BJ (cell line): ENCODE measurements around the gene GREM2. TPM values are rescaled to one million over a fixed set of nuclear protein-coding genes. Genes with fewer than 3 reads are reported as not detected.

ENCODE experiments used
- CTCF ChIA-PET: fragments of 350-600 bp; formaldehyde crosslinking; extraction: SDS; loops from one replicate; lab custom pipeline; 2021; ENCODE audit warnings: antibody characterized with exemption, inconsistent platforms; lab: Yijun Ruan, JAX
- POLR2A ChIA-PET: fragments of 300-600 bp; sonication (Branson Sonifier 250); formaldehyde crosslinking; extraction: SDS; loops from one replicate; lab custom pipeline; 2021; ENCODE audit warnings: antibody characterized with exemption; lab: Charles Lee
- DNase-seq: peaks from one replicate; pipeline ENCODE4 v3.0.0-alpha.2; 2011; ENCODE audit warnings: low read depth
- H3K27me3 ChIP-seq: 2 replicates; pipeline ENCODE4 v1.6.0; 2011; ENCODE audit warnings: low read length; ENCODE audit not compliant: control insufficient read depth, insufficient read depth
- H3K36me3 ChIP-seq: 2 replicates; pipeline ENCODE4 v1.5.1; 2011; ENCODE audit warnings: low read length; ENCODE audit not compliant: control insufficient read depth, insufficient read depth
- H3K4me3 ChIP-seq: 2 replicates; pipeline ENCODE4 v1.5.1; 2011; ENCODE audit warnings: low read depth, mild to moderate bottlenecking, control low read depth, low read length
- CTCF ChIP-seq: IDR thresholded peaks from 2 replicates; pipeline ENCODE4 v1.5.1; 2011; ENCODE audit warnings: low read depth, mild to moderate bottlenecking, control low read depth, inconsistent platforms, low read length, moderate library complexity; ENCODE audit not compliant: insufficient read depth
- polyA plus RNA-seq: library from polyadenylated mRNA; depleted of rRNA; stranded (reverse); fragments of >200 nt; gene quantifications from 2 replicates; pipeline ENCODE4 v1.2.3, GENCODE V29; 2011

GREM2 gene
- polyA plus RNA-seq, 1 experiment: 5.6 TPM

GRCh38 chr1:240486611-240487010 is 125.3 kb downstream of the GREM2 start:
- H3K4me3 ChIP-seq: no peak overlapping the region
- ChIA-PET POLR2A (no interaction called here), CTCF (interaction anchor here (1.4 kb wide), 1 partner anchor 205 kb away, joined by 5 read pairs; no protein-coding TSS in a partner anchor)
- no peak for TF ChIP-seq CTCF
- no peaks in the 10 kb centered on the region for H3K36me3 ChIP-seq
- DNase-seq: no peak
- H3K27me3 ChIP-seq: no peaks in the 10 kb centered on the region

GRCh38 chr1:240484804-240485443 is 127.0 kb downstream of the GREM2 start:
- ChIA-PET POLR2A (no interaction called here), CTCF (interaction anchor here (0.6 to 1.3 kb wide), 2 partner anchors 115 to 207 kb away, joined by 3 to 5 read pairs; no protein-coding TSS in a partner anchor)
- no peaks in the 10 kb centered on the region for H3K36me3 ChIP-seq
- no peak for TF ChIP-seq CTCF
- no peak overlapping the region for H3K4me3 ChIP-seq
- no peak for DNase-seq
- H3K27me3 ChIP-seq: no peaks in the 10 kb centered on the region

GRCh38 chr1:240478536-240478935 is 133.4 kb downstream of the GREM2 start:
- H3K27me3 ChIP-seq: no peaks in the 10 kb centered on the region
- no peak for DNase-seq
- ChIA-PET POLR2A (no interaction called here), CTCF (interaction anchor here (0.7 kb wide), 1 partner anchor 123 kb away, joined by 3 read pairs; no protein-coding TSS in a partner anchor)
- no peak for TF ChIP-seq CTCF
- no peak overlapping the region for H3K4me3 ChIP-seq
- peaks cover 1% of the 10 kb centered on the region; the same call in 1 of the 2 replicates for H3K36me3 ChIP-seq

- POLR2A ChIA-PET: no interaction called here
- Histone ChIP-seq H3K27me3 (no peaks in the 10 kb centered on the region), H3K4me3 (no peak overlapping the region), H3K36me3 (peaks cover 2% of the 10 kb centered on the region)
- TF ChIP-seq CTCF: no peak
- DNase-seq: no peak
- CTCF ChIA-PET: no interaction called here
These were observed 136.1 kb downstream of the GREM2 start for GRCh38 chr1:240475832-240476231.

GRCh38 chr1:240474133-240474614 is 137.8 kb downstream of the GREM2 start:
- no peaks in the 10 kb centered on the region for H3K27me3 ChIP-seq
- peaks cover 2% of the 10 kb centered on the region for H3K36me3 ChIP-seq
- DNase-seq: no peak
- H3K4me3 ChIP-seq: no peak overlapping the region
- CTCF ChIA-PET: no interaction called here
- POLR2A ChIA-PET: no interaction called here
- no peak for TF ChIP-seq CTCF
